HG03159 (cell line): Measurements from ENCODE around the gene PDE9A.

ENCODE experiments used
- ATAC-seq: cut with Tn5 transposase; IDR thresholded peaks from one replicate; pipeline ENCODE4 v1.9.1; 2021; ENCODE audit warnings: mild to moderate bottlenecking, moderate library complexity; ENCODE audit not compliant: unreplicated experiment

The PDE9A gene

GRCh38 chr21:42655796-42656770 lies 2.7 kb downstream of the PDE9A start:
- ATAC-seq, result no peak

- no peak for ATAC-seq
Measured at GRCh38 chr21:42656872-42657271, 3.5 kb downstream of the PDE9A start.

- ATAC-seq, result no peak
Measured at GRCh38 chr21:42657676-42658319, 4.4 kb downstream of the PDE9A start.

GRCh38 chr21:42658320-42659105 lies 5.1 kb downstream of the PDE9A start:
- ATAC-seq, result no peak

GRCh38 chr21:42659416-42660117 lies 6.1 kb downstream of the PDE9A start:
- no peak for ATAC-seq

- no peak for ATAC-seq
Measured at GRCh38 chr21:42660118-42660470, 6.7 kb downstream of the PDE9A start.

- ATAC-seq, result no peak
Measured at GRCh38 chr21:42661688-42662429, 8.4 kb downstream of the PDE9A start.

- no peak for ATAC-seq
Measured at GRCh38 chr21:42662430-42663199, 9.2 kb downstream of the PDE9A start.

GRCh38 chr21:42663200-42663750 lies 9.9 kb downstream of the PDE9A start:
- ATAC-seq, result no peak

GRCh38 chr21:42663860-42664535 lies 10.6 kb downstream of the PDE9A start:
- ATAC-seq, result no peak

GRCh38 chr21:42664614-42665013 lies 11.2 kb downstream of the PDE9A start:
- no peak for ATAC-seq

GRCh38 chr21:42665026-42665425 lies 11.6 kb downstream of the PDE9A start:
- no peak for ATAC-seq

GRCh38 chr21:42665484-42665883 lies 12.1 kb downstream of the PDE9A start:
- no peak for ATAC-seq

GRCh38 chr21:42666023-42666747 lies 12.8 kb downstream of the PDE9A start:
- no peak for ATAC-seq

GRCh38 chr21:42666925-42667324 lies 13.5 kb downstream of the PDE9A start:
- ATAC-seq, result no peak

GRCh38 chr21:42668298-42668992 lies 15.0 kb downstream of the PDE9A start:
- ATAC-seq, result no peak

GRCh38 chr21:42669041-42669440 lies 15.6 kb downstream of the PDE9A start:
- no peak for ATAC-seq
